HG03159 (cell line): ENCODE measurements around the gene DNMBP.
"Not testable (repeated sequence)": the region's sequence is repeated elsewhere in the genome, so short reads cannot be mapped to it uniquely, and the experiment has no call there.

Source experiments
- ATAC-seq: cut with Tn5 transposase; IDR thresholded peaks from one replicate; pipeline ENCODE4 v1.9.1; 2021; ENCODE audit warnings: mild to moderate bottlenecking, moderate library complexity; ENCODE audit not compliant: unreplicated experiment

DNMBP gene

GRCh38 chr10:99917963-99918825 lies 91.6 kb downstream of the DNMBP start:
- ATAC-seq = no peak

DNA sequence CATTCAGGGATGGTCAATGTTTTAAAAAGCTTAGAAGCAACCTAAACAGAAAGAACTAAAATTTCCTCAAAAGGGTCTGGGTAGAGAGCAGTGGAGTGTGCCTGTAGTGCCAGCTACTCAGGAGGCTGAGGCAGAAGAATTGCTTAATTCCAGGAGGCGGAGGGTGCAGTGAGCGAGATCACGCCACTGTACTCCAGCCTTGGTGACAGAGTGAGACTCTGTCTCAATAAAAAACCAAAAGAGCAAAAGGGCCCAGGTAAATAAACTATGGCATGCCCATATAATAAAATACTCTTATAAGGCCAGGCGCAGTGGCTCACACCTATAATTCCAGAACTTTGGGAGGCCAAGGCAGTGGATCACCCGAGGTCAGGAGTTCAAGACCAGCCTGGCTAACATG lies 93.0 kb downstream of the DNMBP start:
- no peak for ATAC-seq

DNA sequence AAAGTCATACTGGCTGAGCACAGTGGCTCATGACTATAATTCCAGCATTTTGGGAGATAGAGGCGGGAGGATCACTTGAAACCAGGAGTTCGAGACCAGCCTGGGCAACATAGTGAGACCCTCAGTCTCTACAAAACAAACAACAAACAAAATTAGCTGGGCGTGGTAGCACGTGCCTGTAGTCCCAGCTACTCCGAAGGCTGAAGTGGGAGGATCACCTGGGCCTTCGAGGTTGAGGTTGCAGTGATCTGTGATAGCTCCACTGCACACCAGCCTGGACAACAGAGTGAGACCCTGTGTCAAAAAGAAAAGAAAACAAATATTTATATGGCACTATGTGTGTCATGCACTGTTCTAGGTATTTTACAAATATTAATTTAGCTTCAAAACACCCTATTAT lies 94.3 kb downstream of the DNMBP start:
- no peak for ATAC-seq

DNA sequence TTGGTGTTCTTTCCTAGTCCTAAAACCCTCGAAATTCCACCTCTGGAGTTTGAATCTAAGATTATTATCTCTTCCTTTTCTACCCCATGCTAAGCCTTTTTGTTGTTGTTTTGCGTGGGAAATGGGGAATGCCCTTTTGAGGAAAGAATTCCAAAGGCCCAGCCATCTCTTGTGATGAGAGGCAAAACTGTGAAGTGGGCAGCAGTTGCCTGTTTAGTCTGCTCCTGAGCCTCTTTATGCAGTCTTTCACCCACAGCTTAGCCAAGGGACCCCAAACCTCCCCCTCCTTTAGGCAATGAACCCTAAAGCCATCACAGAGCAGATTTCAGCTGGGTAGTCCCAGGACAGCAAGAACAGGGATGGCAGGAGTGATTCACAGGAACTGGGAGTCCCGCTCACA lies 95.5 kb downstream of the DNMBP start:
- no peak for ATAC-seq

GRCh38 chr10:99913831-99914235 lies 95.9 kb downstream of the DNMBP start:
- no peak for ATAC-seq

GRCh38 chr10:99912041-99912440 lies 97.7 kb downstream of the DNMBP start:
- no peak for ATAC-seq

DNA sequence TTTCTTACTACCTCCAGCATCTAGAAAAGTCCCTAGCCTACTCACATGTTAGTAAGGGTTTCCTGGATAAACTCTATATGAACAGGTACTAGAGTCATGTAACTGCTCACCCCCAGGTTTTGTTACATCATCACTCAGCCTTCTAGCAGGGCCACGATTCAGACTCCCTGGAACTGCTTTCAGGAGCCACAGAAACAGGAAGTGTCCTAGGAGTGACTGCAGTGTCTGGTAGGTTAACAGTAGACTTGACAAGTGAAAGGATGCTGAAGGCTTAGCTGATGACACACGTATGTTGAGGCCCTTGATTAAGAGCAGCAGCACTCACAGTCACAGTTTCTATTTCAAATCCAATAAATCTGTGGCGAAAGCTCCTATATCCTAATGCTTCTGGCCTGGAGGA lies 101.2 kb downstream of the DNMBP start:
- no peak for ATAC-seq

DNA sequence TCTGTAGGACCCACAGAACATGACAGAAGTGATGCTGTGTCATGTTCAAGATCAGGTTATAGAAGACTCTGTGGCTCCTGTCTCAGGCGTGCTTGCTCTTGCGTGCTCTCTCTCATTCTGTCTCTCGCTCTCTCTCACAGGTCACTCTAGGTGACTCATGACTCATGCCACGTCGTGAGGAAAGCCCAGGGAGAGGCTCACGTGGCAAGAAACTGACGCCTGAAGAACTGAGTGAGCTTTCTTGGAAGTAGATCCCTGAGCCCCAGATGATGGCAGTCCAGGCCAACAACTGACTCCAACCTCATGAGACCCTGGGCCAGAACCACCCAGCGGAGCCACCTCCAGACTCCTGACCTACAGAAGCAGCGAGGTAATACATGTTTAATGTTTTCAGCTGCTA lies 103.3 kb downstream of the DNMBP start:
- no peak for ATAC-seq

DNA sequence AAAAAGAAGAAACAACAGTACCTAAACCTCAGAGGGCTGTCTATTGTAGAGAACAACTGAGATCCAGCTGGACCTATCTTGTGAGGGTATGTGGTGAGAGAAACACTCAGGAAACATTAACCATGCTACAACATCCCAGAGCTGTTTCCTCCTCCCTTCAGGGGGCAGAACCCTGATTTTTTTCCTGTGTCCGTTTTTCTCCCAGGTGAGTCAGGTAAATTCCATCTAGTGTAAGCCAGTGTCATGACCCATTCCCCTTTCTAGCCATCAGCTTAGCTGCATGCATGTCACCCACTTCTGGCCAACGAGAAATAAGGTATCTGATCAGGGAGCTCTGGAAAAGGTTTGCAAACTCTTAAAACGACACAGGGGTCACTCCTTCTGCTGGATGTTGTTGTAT lies 103.8 kb downstream of the DNMBP start:
- ATAC-seq = no peak

- ATAC-seq = no peak
Observed at GRCh38 chr10:99895867-99896266, 113.9 kb downstream of the DNMBP start.

DNA sequence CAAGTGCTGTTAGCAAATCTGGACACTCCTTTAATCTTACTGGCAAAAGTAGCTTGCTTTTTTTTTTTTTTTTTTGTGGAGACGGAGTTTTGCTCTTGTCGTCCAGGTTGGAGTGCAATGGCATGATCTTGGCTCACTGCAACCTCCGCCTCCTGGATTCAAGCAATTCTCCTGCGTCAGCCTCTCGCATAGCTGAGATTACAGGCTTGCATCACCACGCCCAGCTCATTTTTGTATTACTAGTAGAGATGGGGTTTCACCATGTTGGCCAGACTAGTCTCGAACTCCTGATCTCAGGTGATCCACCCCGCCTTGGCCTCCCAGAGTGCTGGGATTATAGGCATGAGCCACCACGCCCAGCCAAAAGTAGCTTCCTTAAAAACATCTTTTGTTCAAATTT lies 114.7 kb downstream of the DNMBP start:
- not testable (repeated sequence) for ATAC-seq

DNA sequence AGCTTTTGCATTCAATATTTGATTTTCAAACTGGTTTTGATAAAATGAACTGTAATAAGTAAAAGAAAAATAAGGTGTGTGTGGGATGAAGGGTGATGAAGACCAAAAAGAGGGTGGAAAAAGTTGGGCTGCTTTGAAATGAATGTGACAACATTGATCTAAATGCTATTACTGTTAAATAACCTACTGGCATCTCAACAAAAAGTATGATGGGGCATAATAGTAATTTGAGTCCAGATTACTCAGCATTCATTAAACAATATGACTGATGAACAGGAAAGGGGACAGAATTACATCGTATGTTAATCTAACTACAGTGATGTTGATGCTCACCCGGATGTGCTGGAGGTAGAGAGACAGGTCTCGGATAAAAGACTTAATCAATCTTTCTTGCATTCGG lies 115.1 kb downstream of the DNMBP start:
- ATAC-seq = no peak

DNA sequence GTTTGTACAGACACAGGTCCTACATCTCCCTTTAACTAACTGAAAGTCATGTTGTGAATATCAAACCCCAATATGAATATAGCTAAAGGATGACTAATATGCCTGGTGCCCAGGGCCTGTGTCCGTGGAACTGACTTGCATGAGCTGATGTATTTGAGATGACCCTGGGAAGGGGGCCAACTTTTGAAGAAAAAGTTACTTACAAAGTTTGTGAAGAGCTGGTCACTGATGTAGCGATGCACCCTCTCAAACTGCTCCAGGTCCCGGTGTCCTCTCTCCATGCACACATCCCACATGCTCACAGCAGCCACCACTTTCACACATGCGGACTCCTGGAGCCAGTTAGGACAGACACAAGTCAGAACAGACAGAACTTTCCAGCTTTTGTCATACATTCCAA lies 121.1 kb downstream of the DNMBP start:
- no peak for ATAC-seq

GRCh38 chr10:99883523-99883922 lies 126.2 kb downstream of the DNMBP start:
- ATAC-seq = no peak

- ATAC-seq = no peak
Observed at GRCh38 chr10:99881371-99881770, 128.4 kb downstream of the DNMBP start.

DNA sequence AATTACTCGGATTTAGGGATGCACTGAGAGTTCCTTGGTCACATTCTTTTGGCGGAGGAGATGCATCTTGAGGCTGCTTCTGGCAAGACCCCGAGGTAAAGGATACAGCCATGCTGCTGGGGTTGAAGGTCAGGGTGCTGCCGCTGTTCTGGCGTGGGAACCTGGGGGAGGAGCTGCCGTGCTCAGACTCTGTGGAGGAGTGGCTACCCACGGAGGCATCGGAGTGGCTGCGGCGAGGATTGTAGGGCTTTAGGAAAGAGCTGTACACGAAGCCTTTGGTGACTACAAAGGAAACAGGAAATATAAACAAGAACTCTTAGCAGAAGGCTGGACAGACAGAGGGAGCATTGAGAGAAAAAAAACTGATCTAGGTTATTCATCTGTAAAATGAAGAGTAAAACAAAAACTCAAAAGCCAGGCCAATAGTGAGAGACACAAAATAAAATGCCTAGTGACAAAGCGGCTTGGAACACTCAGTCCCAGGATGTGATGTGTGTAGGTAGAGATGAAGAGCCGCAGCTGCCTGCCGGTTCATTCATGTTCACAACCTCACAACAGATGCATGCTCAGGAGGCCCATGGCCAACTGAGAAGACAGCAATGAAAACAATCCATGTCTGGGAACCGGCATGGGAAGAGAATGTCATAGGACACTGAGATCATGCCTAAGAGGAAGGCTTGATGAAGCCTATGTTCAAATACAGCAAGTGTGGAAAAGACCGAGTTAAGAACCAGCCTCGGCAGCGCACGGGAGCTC lies 129.5 kb downstream of the DNMBP start:
- ATAC-seq = no peak

DNA sequence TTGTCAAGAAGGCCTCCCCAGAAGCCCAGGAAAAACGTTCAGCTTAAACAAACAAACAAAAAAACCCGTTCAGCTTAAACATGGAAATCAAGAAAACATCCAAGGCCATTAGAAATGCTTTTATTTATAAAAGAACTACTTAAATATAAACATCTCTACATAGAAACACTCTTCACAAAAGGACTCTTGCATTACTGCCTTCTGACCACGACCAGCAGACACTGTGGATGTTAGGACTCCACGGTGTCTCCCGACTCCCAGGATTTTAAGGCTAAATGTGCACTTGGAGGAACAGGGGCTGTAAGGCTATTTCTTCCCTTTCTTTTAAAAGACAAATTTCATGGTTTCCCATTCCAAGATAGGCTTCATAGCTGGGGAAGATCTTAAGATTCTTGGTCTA lies 134.3 kb downstream of the DNMBP start:
- ATAC-seq = no peak

DNA sequence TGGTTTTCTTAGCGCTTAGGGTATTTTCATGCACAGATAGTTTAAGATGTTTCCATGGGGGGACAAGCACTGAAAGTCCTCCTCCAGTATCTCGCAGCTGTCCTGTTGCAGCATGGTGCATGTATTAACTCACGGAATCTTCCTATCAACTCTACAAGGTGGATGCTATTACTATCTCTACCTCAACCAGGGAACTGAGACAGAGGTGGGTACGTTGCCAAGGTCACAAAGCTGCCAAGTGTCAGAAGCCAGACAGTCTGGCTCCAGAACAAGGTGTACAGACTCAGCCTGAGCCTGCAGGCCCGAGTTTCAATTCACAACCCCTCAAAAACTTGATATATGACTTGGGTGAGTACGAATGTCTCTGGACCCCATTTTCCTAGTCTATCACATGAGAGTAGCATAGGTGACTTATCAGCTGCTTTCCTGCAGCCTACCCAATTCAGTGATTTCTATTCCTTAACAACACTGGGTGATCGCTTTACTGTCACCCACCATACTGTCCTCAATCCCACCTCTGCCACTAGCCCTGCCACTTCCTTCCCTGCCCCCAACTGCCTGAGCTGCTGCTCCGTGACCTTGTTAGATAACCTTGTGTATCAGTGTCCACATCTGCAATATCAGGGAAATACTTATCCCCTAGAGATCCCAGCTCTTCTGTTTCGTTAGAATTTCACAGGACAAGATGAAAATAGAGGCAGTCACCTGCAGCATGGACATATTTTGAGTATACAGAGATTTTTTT lies 135.2 kb downstream of the DNMBP start:
- ATAC-seq = no peak

DNA sequence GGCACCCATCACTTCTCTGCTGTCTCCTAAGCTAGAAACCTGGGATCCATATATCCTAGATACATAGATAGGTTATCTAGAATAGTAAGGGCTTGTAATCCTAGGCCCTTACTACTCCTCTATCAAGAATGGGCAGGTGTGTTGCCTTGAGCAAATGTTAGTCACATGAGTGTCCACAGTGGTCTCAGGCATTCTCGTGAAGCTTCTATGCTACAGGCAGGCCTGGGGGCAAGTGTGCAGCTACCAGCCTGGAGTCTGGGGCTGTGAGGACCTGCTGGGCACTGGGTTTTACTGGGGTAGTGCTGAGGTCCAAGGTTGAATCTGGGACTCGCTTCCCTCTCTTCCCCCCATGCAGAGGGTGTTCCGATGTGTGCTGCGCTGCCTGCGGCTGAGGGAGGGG lies 135.9 kb downstream of the DNMBP start:
- ATAC-seq = no peak

DNA sequence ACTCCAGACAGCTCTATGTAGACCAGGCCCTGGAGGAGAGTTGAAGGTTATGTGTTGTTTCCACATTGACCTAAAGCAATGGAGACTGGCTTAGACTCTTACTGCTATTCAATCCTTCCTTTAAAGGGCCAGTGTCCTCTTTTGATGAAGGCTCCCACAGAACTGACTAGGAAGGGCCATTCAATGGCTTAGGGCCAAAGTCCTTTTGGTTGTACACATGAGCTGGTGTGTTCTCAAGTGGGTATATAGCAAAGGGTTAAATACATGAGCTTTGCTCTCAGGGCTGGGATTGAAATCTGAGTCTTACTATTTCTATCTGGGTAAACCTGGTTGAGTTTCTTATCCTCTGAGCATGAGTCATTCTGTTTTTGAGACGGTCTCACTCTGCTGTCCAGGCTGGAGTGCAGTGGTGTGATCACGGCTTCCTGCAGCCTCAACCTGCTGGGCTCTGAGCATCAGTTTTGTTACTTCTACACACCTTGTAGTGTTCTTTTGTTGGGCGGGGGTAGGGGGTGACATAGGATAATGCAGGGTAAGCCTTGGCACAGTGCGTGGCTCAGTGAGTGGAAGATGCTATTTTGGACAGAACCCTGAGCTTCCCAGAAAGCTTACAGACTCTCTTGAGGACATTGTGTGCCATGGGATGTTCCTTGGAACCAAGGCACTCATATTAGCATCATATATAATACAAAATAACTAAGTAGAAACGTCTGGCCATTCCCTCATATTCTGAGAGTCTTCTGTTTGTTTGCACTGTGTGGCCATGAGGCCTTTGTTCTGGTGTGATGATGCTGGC lies 137.2 kb downstream of the DNMBP start:
- no peak for ATAC-seq
